GM19193 (cell line): ENCODE measurements around the gene ABHD16A.

Experiments
- POLR2A ChIP-seq: IDR thresholded peaks from 4 replicates; pipeline ENCODE4 v1.6.1; 2011; ENCODE audit not compliant: insufficient read depth, insufficient read length; ENCODE audit errors: extremely low read depth

ABHD16A gene

GRCh38 chr6:31736768-31737314 is 33.7 kb upstream of the ABHD16A start:
- TF ChIP-seq POLR2A, result peak; percentile 0

GRCh38 chr6:31736021-31736767 is 33.1 kb upstream of the ABHD16A start, which contains the start of gene CLIC1:
Gene CLIC1, minus strand, starts transcription at chr6:31736530. Its CDS starts 230 bp downstream, at chr6:31736300.
- peak; percentile 86 for TF ChIP-seq POLR2A

- peak; percentile 32 for TF ChIP-seq POLR2A
Measured at GRCh38 chr6:31734821-31735406, 31.8 kb upstream of the ABHD16A start.

- no peak for TF ChIP-seq POLR2A
Measured at GRCh38 chr6:31734247-31734820, 31.2 kb upstream of the ABHD16A start.

DNA sequence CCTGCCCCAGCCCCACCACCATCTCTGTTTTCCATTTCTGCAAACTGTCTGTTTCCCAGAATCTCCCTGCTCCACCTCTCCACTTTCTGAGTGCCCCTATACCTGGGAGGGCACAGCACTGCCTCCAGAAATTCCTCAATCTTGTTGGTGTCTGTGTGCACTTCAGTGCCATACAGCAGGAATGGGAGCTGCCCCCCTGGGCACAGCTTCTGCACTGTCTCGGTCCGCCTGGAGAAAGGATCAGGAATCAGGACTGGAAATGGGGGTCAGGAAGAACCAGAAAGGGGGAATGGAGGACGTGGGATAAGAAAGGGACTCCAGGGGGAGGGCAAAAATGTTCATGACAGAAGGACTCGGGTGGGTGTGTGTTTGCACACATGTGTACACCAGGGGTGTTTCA is 30.6 kb upstream of the ABHD16A start:
- TF ChIP-seq POLR2A, result no peak

- no peak for TF ChIP-seq POLR2A
Measured at GRCh38 chr6:31732029-31732428, 28.9 kb upstream of the ABHD16A start.

GRCh38 chr6:31730631-31731086 is 27.5 kb upstream of the ABHD16A start:
- no peak for TF ChIP-seq POLR2A

GRCh38 chr6:31729979-31730630 is 27.0 kb upstream of the ABHD16A start:
- peak; percentile 49 for TF ChIP-seq POLR2A

- no peak for TF ChIP-seq POLR2A
Measured at GRCh38 chr6:31729515-31729978, 26.4 kb upstream of the ABHD16A start.

- TF ChIP-seq POLR2A, result no peak
Measured at GRCh38 chr6:31728767-31729514, 25.8 kb upstream of the ABHD16A start, which contains the start of gene DDAH2. Gene DDAH2, minus strand, starts transcription at chr6:31729299. Its CDS starts 138 bp downstream, at chr6:31729161.

DNA sequence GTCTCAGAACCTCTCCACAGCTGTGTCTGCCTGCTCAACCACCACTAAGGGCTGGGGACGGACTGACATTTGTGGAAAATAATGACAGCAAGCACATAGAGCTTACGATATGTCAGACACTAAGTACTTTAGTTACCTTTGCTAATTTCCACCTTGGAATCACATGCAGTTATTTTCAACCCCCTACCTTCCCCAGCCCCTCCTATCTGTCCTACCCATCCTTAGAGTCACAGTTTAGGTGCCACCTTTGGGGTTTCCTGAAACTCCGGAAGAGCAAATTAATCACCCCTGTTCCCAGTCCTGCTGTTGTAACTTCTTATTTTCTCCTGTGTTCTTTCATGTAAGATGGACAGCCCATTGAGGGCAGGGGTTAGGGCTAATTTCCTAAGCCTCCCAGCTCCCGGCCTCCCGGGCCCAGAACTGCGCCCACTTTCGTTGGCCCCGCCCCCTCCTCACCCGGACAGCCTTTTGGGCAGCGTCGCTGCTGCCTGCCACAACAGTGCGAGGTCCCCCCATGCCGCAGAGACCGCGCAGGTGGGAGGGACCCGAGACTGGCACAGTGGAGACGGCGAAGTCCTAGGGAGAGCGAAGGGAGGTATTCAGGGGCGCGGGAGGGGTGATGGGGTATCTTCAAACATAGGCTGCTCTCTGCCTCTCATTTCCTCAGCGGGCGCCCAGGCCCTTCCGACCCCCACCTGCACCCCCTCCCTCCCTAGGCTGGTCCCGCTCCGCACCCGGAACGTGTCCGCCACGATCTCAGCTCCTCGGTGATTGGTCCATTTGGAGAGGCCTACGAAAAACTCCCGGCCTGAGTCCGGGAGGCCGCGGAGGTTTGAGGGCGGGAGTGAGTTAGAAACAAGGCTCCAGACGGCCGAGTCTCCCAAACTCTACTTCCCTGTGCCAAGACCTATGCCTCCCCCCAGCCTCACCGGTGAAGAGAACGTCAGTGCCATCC is 24.9 kb upstream of the ABHD16A start:
- TF ChIP-seq POLR2A, result no peak

DNA sequence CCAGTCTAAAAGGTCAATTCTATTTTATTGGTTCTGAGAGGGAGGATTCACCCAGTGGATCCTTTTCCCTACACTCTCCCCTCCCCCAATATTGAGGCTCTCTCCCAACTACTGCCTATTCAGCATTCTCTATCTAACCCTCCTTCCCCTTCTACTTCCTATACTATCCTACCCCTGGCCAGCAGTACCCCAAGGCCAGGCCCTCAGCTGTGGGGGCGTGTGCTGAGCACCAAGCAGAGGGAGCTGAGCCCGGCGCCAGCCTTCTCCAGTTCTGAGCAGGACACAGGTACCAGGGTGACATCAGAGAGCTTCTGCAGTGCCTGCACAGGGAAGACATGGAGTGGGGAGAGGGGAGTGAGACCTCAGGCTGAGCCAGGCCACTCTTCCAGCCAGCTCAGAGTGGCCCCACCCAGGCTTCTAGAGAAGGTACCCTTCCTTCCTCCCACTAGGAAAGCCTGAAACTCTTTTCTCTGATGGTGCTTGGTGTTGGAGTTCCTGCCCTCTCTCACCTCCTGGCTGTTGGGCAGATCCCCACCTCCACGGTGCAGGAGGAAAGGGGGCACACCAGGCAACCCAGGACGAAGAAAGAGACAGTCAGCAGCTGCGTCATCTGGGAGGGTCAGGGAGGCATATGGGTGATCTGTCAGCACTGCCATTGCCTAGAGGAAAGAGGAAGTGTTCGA is 24.1 kb upstream of the ABHD16A start:
- TF ChIP-seq POLR2A, result peak; percentile 39
